Loucy (cell line): ENCODE data around the gene AGBL1.

Source experiments
- CTCF ChIP-seq: fragments of 200-600 bp; sonication (generic); conservative IDR thresholded peaks from 2 replicates; pipeline ENCODE4 v1.5.1; 2014; ENCODE audit warnings: mild to moderate bottlenecking, antibody characterized with exemption, low read length
- EZH2phosphoT487 ChIP-seq: fragments of 200-600 bp; IDR thresholded peaks from 2 replicates; pipeline ENCODE4 v1.6.1; 2018; ENCODE audit warnings: antibody characterized with exemption, mild to moderate bottlenecking, moderate library complexity, borderline replicate concordance

DNA sequence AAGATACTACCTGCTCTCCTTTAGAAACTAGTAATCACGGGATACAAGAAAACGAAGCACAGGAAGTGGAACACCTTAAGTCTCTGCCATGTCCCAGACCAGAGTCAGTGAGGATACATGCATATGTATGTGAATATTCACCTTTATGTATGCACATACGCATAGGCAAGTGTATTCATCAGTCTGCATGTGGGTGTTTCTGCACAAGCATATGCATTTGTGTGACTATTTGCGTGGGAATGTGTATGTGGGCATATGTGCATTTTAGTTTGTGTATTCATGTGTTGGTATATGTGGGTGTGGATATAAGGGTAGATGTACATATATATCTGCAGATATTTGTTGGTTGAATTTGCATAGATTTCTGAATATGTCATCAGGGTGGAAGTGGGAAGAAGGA is 889.7 kb downstream of the AGBL1 start:
- no peak for TF ChIP-seq CTCF
- TF ChIP-seq EZH2phosphoT487: no peak
